Measurements from ENCODE around the gene WTAP.

The WTAP gene

DNA sequence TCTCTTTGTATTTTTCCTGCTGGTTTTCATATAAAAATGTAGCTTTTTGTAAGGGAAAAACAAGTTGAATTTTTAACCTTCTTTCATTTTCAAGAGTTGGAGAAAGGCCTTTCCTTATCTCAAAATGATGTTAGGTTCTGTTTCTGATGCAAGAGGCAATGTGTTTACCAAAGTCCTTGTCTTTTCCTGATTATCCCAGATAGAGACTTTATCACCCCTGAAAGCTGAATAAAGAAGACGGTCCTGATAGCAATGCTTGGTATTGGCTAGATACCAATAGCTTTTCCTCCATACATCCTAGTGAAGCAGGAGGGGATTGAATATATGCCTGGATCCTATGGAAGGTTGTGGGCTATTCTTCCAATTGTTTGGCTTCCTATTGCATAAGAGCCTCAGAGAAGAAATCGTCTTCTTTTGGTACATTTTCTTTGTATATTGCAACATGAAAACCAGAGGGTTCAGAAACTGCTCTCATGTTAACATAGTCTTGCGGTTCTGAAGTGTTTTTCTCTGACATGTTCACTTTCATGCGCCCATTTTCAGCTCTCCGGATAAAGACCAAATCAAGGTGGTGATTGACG lies 78.2 kb downstream of the WTAP start:
- DNase-seq (ENCODE audit: low read depth in 2 of 2), result no peak

Data from stimulated activated CD4-positive, alpha-beta T cell treated with anti-CD3 and anti-CD28 coated beads, Interleukin-1b, Interleukin-23, amount 100 ng/mL, for 1 hour (primary cell).